ENCODE results near the gene PON3. TPM values are rescaled to one million over a fixed set of nuclear protein-coding genes. Genes with fewer than 3 reads are reported as not detected.

The PON3 gene
- total RNA-seq, 4 donors from 2014 or later = 10.1 to 10.6 TPM; not detected in 2

DNA sequence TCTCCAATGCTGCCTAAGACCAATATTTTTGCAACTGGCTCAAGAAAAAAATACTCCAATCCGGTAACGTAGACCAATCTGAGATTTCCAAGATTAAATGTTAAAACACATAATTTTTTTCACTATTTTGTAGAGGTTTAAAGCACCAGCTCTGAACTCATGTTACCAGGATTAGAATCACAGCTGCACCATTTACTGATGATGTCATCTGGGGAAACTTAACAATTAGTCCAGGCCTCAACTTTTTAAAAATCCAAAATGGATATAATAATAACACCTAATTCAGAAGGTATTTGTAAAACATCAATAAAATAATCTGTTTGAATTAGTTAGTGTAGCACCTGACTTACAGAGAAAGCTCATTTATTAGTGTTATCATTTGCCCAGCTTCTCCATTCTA lies 86.2 kb downstream of the PON3 start:
- intact Hi-C loops (cut with DNase I; ENCODE audit: low total_unique reads) = no loop called here
- DNase-seq = no peak
- H3K36me3 ChIP-seq = no peaks in the 10 kb centered on the region
- no peak for TF ChIP-seq POLR2A (IDR thresholded peaks at IDR 0.05)
- TF ChIP-seq, protein P1, sequence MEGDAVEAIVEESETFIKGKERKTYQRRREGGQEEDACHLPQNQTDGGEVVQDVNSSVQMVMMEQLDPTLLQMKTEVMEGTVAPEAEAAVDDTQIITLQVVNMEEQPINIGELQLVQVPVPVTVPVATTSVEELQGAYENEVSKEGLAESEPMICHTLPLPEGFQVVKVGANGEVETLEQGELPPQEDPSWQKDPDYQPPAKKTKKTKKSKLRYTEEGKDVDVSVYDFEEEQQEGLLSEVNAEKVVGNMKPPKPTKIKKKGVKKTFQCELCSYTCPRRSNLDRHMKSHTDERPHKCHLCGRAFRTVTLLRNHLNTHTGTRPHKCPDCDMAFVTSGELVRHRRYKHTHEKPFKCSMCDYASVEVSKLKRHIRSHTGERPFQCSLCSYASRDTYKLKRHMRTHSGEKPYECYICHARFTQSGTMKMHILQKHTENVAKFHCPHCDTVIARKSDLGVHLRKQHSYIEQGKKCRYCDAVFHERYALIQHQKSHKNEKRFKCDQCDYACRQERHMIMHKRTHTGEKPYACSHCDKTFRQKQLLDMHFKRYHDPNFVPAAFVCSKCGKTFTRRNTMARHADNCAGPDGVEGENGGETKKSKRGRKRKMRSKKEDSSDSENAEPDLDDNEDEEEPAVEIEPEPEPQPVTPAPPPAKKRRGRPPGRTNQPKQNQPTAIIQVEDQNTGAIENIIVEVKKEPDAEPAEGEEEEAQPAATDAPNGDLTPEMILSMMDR (IDR thresholded peaks at IDR 0.05) = no peak
- H3K4me3 ChIP-seq = no peak overlapping the region
- H3K4me1 ChIP-seq = no peaks in the 10 kb centered on the region
- no peaks in the 10 kb centered on the region for H3K9me3 ChIP-seq
- H3K27me3 ChIP-seq = no peaks in the 10 kb centered on the region
- no peak overlapping the region for H3K27ac ChIP-seq

Small RNA genes lying within 50 kb of the gene (small RNA-seq; reads per million reads assigned to genes)
- not detected for gene AC004022.2

Other genes starting within 250 kb of the PON3 start
- gene PON1, start 71.8 kb downstream of the PON3 start, total RNA-seq = not detected
- 10 to 100 TPM; 41.8 to 91.0 (median 75.8) TPM for gene PON2, start 38.7 kb upstream of the PON3 start, total RNA-seq
- 1 to 10 TPM in 1 of 4 donors, under 1 TPM in 1, not detected in 2; 0.34 to 1.5 TPM for gene ASB4, start 89.6 kb upstream of the PON3 start, total RNA-seq
- gene PDK4, start 200.1 kb upstream of the PON3 start, total RNA-seq = 100 to 1,000 TPM in 3 of 4 donors, 10 to 100 TPM in 1; 12.0 to 509 (median 177) TPM

All from uterus (tissue), 4 donors.